Neural cell (in vitro differentiated cells): ENCODE measurements around the gene FOXD4L3. TPM values are rescaled to one million over a fixed set of nuclear protein-coding genes. Genes with fewer than 3 reads are reported as not detected.
"Not testable (repeated sequence)": the region's sequence is repeated elsewhere in the genome, so short reads cannot be mapped to it uniquely, and the experiment has no call there.

Source experiments
- H2AFZ ChIP-seq: fragments of 200-600, 300-800 bp; sonication (generic), shearing (Covaris generic); 2 replicates; pipeline ENCODE4 v1.6.0; 2014; ENCODE audit warnings: low read depth, mild to moderate bottlenecking, antibody characterized with exemption, low read length, moderate library complexity
- H3F3A ChIP-seq: fragments of 200-600 bp; shearing (Covaris generic); 2 replicates; pipeline ENCODE4 v1.6.1; 2016; ENCODE audit warnings: mild to moderate bottlenecking, moderate library complexity, mixed read lengths, antibody characterized with exemption, low read length; ENCODE audit not compliant: insufficient read depth, poor library complexity, severe bottlenecking
- H3K27ac ChIP-seq: fragments of 200-600, 300-800 bp; sonication (generic), shearing (Covaris generic); 2 replicates; pipeline ENCODE4 v1.5.1; 2014; ENCODE audit warnings: mild to moderate bottlenecking, low read length, moderate library complexity
- H3K27me3 ChIP-seq: fragments of 300-800, 200-600 bp; sonication (generic), shearing (Covaris generic); 2 replicates; pipeline ENCODE4 v1.6.0; 2014; ENCODE audit warnings: mild to moderate bottlenecking, low read depth, low read length, moderate library complexity; ENCODE audit not compliant: insufficient read depth
- H3K36me3 ChIP-seq: fragments of 300-800, 200-600 bp; sonication (generic), shearing (Covaris generic); 2 replicates; pipeline ENCODE4 v1.5.1; 2014; ENCODE audit warnings: mild to moderate bottlenecking, antibody characterized with exemption, low read length, moderate library complexity; ENCODE audit not compliant: insufficient read depth
- H3K4me2 ChIP-seq: fragments of 300-800, 200-600 bp; sonication (generic), shearing (Covaris generic); 2 replicates; pipeline ENCODE4 v1.6.0; 2014; ENCODE audit warnings: mild to moderate bottlenecking, low read length
- H3K4me3 ChIP-seq: fragments of 300-800, 200-600 bp; sonication (generic), shearing (Covaris generic); 2 replicates; pipeline ENCODE4 v1.5.1; 2014; ENCODE audit warnings: mild to moderate bottlenecking, low read length, moderate library complexity
- H3K79me2 ChIP-seq: fragments of 200-600 bp; shearing (Covaris generic); replicated peaks from 2 replicates; pipeline ENCODE4 v1.6.0; 2014; ENCODE audit warnings: mild to moderate bottlenecking, low read length, moderate library complexity; ENCODE audit not compliant: insufficient read depth
- H3K9ac ChIP-seq: fragments of 300-800, 200-600 bp; sonication (generic), shearing (Covaris generic); 2 replicates; pipeline ENCODE4 v1.6.1; 2016; ENCODE audit warnings: mild to moderate bottlenecking, low read length, mixed read lengths
- H3K9me2 ChIP-seq: fragments of 200-600 bp; shearing (Covaris generic); 2 replicates; pipeline ENCODE4 v1.6.1; 2016; ENCODE audit warnings: mild to moderate bottlenecking, low read length, mixed read lengths; ENCODE audit not compliant: insufficient read depth
- H3K9me3 ChIP-seq: fragments of 200-600, 300-800 bp; sonication (generic), shearing (Covaris generic); 2 replicates; pipeline ENCODE4 v1.6.1; 2016; ENCODE audit warnings: mild to moderate bottlenecking, mixed run types, low read length, moderate library complexity, mixed read lengths
- H4K20me1 ChIP-seq: fragments of 200-600 bp; shearing (Covaris generic); 2 replicates; pipeline ENCODE4 v1.6.1; 2016; ENCODE audit warnings: mild to moderate bottlenecking, mixed run types; ENCODE audit not compliant: insufficient read depth
- polyA minus RNA-seq: library from RNA; depleted of rRNA, polyadenylated mRNA; stranded (reverse); fragments of >200 nt; gene quantifications from 2 replicates; pipeline ENCODE4 v1.2.3, GENCODE V29; 2014
- polyA plus RNA-seq: library from polyadenylated mRNA; depleted of rRNA; stranded (reverse); fragments of >200 nt; gene quantifications from 2 replicates; pipeline ENCODE4 v1.2.3, GENCODE V29; 2014

Gene FOXD4L3
- not detected in 2 replicates for polyA plus RNA-seq
- 0.46 TPM in 1 of 2 replicates, not detected in the other for polyA minus RNA-seq

GRCh38 chr9:68302567-68302966, at the start of gene FOXD4L3:
FOXD4L3 (plus strand) TSS chr9:68302867; CDS start chr9:68302952, 85 bp downstream.
- H4K20me1 ChIP-seq, H3K4me2 ChIP-seq, H3K4me3 ChIP-seq, H3K9ac ChIP-seq, H3K9me2 ChIP-seq, H3K36me3 ChIP-seq, H2AFZ ChIP-seq, H3K79me2 ChIP-seq, H3K27ac ChIP-seq, H3K9me3 ChIP-seq, H3F3A ChIP-seq, H3K27me3 ChIP-seq: not testable (repeated sequence)

GRCh38 chr9:68281041-68281440, 21.6 kb upstream of the FOXD4L3 start:
- not testable (repeated sequence) for H3K9me3 ChIP-seq, H3K9ac ChIP-seq, H3K36me3 ChIP-seq, H3F3A ChIP-seq, H3K79me2 ChIP-seq, H2AFZ ChIP-seq, H3K4me3 ChIP-seq, H4K20me1 ChIP-seq, H3K9me2 ChIP-seq, H3K27ac ChIP-seq, H3K27me3 ChIP-seq, H3K4me2 ChIP-seq

- not testable (repeated sequence) for H3K36me3 ChIP-seq, H4K20me1 ChIP-seq, H3K4me2 ChIP-seq, H3K4me3 ChIP-seq, H2AFZ ChIP-seq, H3K27ac ChIP-seq, H3K9me3 ChIP-seq, H3K27me3 ChIP-seq, H3K79me2 ChIP-seq, H3K9ac ChIP-seq, H3K9me2 ChIP-seq, H3F3A ChIP-seq
Measured at GRCh38 chr9:68303771-68304170, 1.1 kb downstream of the FOXD4L3 start.

GRCh38 chr9:68304212-68304611, 1.5 kb downstream of the FOXD4L3 start:
- not testable (repeated sequence) for H3F3A ChIP-seq, H3K9ac ChIP-seq, H3K27me3 ChIP-seq, H3K9me2 ChIP-seq, H2AFZ ChIP-seq, H3K36me3 ChIP-seq, H3K27ac ChIP-seq, H3K4me3 ChIP-seq, H3K4me2 ChIP-seq, H3K79me2 ChIP-seq, H4K20me1 ChIP-seq, H3K9me3 ChIP-seq

GRCh38 chr9:68304777-68305176, 2.1 kb downstream of the FOXD4L3 start:
- not testable (repeated sequence) for H3F3A ChIP-seq, H3K27ac ChIP-seq, H3K4me2 ChIP-seq, H3K4me3 ChIP-seq, H3K9me2 ChIP-seq, H3K36me3 ChIP-seq, H3K27me3 ChIP-seq, H3K9me3 ChIP-seq, H2AFZ ChIP-seq, H3K79me2 ChIP-seq, H4K20me1 ChIP-seq, H3K9ac ChIP-seq

- not testable (repeated sequence) for H3K36me3 ChIP-seq, H3K79me2 ChIP-seq, H3K9me3 ChIP-seq, H3K9ac ChIP-seq, H4K20me1 ChIP-seq, H3K9me2 ChIP-seq, H2AFZ ChIP-seq, H3K27ac ChIP-seq, H3K4me2 ChIP-seq, H3K27me3 ChIP-seq, H3F3A ChIP-seq, H3K4me3 ChIP-seq
Measured at GRCh38 chr9:68305680-68306285, 3.1 kb downstream of the FOXD4L3 start.

- H3K4me3 ChIP-seq, H3K9me2 ChIP-seq, H2AFZ ChIP-seq, H3K27me3 ChIP-seq, H3K27ac ChIP-seq, H3K9me3 ChIP-seq, H3K79me2 ChIP-seq, H3K36me3 ChIP-seq, H3K9ac ChIP-seq, H3K4me2 ChIP-seq, H3F3A ChIP-seq, H4K20me1 ChIP-seq: not testable (repeated sequence)
Measured at GRCh38 chr9:68306391-68306964, 3.8 kb downstream of the FOXD4L3 start.

- not testable (repeated sequence) for H3K4me3 ChIP-seq, H3K27ac ChIP-seq, H3K27me3 ChIP-seq, H3K36me3 ChIP-seq, H3K9me3 ChIP-seq, H4K20me1 ChIP-seq, H3K9ac ChIP-seq, H3F3A ChIP-seq, H3K79me2 ChIP-seq, H3K4me2 ChIP-seq, H3K9me2 ChIP-seq, H2AFZ ChIP-seq
Measured at GRCh38 chr9:68307127-68307526, 4.5 kb downstream of the FOXD4L3 start.
